NCI-H2029 treated with DMSO at 0.1 percent for 48 hours (cell line): Measurements from ENCODE around the gene INPP5F.
A peak's percentile ranks its signal among the peaks of the same experiment; 100 is the strongest.

ENCODE experiments used
- DNase-seq: peaks from one replicate; lab custom pipeline; 2025; lab: John Stamatoyannopoulos, UW

Gene INPP5F

GRCh38 chr10:119817991-119818888 lies 92.4 kb downstream of the INPP5F start:
- DNase-seq, result no peak

- no peak for DNase-seq
Measured at GRCh38 chr10:119818889-119819270, 93.0 kb downstream of the INPP5F start.

- DNase-seq, result no peak
Measured at GRCh38 chr10:119821182-119821581, 95.3 kb downstream of the INPP5F start.

- no peak for DNase-seq
Measured at GRCh38 chr10:119824299-119824698, 98.4 kb downstream of the INPP5F start.

GRCh38 chr10:119826771-119827170 lies 100.9 kb downstream of the INPP5F start:
- no peak for DNase-seq

GRCh38 chr10:119827430-119827829 lies 101.6 kb downstream of the INPP5F start:
- no peak for DNase-seq

GRCh38 chr10:119829429-119829828 lies 103.6 kb downstream of the INPP5F start:
- no peak for DNase-seq

GRCh38 chr10:119830851-119831250 lies 105.0 kb downstream of the INPP5F start:
- no peak for DNase-seq

GRCh38 chr10:119831656-119832055 lies 105.8 kb downstream of the INPP5F start:
- DNase-seq, result no peak

GRCh38 chr10:119832951-119833350 lies 107.1 kb downstream of the INPP5F start:
- DNase-seq, result no peak

GRCh38 chr10:119834188-119834587 lies 108.3 kb downstream of the INPP5F start:
- no peak for DNase-seq

- DNase-seq, result no peak
Measured at GRCh38 chr10:119845656-119846055, 119.8 kb downstream of the INPP5F start.

GRCh38 chr10:119849031-119849789 lies 123.4 kb downstream of the INPP5F start:
- no peak for DNase-seq

- DNase-seq, result no peak
Measured at GRCh38 chr10:119849944-119850343, 124.1 kb downstream of the INPP5F start.

GRCh38 chr10:119852277-119852676 lies 126.4 kb downstream of the INPP5F start:
- no peak for DNase-seq

GRCh38 chr10:119852822-119853221 lies 127.0 kb downstream of the INPP5F start:
- DNase-seq, result no peak

- DNase-seq, result no peak
Measured at GRCh38 chr10:119853574-119853973, 127.7 kb downstream of the INPP5F start.

GRCh38 chr10:119858063-119858462 lies 132.2 kb downstream of the INPP5F start:
- DNase-seq, result no peak

GRCh38 chr10:119859420-119860258 lies 133.8 kb downstream of the INPP5F start:
- peak; percentile 7 for DNase-seq

- DNase-seq, result no peak
Measured at GRCh38 chr10:119860866-119861607, 135.2 kb downstream of the INPP5F start.

- DNase-seq, result no peak
Measured at GRCh38 chr10:119862524-119862923, 136.7 kb downstream of the INPP5F start.
